ENCODE measurements around the gene INTS6.
A peak's percentile ranks its signal among the peaks of the same experiment; 100 is the strongest.

Gene INTS6

DNA sequence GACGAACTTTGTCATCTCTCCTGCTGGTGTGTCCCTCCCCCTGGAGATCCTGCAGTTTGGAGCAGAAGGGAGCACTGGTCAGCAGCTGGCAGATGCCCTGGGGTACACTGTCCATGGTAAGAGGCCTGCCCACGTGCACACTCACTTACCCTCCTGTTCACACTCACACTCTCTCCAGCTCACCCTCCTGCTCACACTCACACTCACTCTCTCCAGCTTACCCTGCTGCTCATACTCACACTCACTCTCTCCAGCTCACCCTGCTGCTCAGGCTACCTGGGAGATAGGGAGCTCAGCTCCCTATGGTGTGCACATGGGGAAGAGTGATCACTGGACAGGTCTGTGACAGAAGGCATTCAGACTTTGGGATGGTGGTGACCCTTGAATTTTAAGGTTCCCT is 111.6 kb downstream of the INTS6 start:
- DNase-seq: no peak

DNA sequence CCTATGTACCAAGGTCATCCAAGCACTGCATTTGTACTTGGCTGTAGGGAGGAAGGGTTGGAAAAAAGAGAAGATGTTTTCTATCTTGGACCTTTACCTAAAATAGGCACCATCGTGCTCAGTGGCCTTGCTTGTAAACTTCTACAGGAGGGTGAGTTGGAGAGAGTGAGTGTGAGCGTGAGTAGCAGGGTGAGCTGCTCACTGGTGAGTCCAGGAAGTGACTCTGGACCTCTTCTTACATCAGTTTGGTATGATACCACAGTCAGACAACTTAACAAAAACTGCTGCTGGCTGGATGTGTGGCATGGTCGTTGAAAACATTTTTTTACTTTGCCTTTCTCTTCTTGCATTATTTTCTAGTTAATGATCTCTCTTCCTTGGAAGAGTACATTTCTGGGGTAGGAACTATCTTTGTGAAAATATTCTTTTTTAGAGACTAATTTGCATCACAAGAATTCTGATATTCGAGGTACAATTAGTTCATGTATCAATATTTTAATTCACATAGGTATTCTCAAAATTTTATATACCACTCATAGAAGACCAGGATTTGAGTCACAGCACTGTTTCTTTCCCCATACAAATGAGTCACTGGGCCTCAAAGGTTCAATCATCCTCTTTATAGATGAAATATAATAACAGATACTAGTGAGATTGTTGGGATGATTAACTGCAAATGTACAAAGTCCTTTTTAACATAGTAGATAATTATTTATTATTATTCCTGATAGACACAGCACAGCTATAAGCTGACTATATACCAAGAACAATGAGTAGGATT is 112.7 kb downstream of the INTS6 start:
- DNase-seq: no peak

GRCh38 chr13:51339354-51339753 is 113.5 kb downstream of the INTS6 start, which contains the start of gene SERPINE3:
TSS of gene SERPINE3 (plus strand) at chr13:51339691. CDS start at chr13:51341092, 1,401 bp downstream.
- no peak for DNase-seq

DNA sequence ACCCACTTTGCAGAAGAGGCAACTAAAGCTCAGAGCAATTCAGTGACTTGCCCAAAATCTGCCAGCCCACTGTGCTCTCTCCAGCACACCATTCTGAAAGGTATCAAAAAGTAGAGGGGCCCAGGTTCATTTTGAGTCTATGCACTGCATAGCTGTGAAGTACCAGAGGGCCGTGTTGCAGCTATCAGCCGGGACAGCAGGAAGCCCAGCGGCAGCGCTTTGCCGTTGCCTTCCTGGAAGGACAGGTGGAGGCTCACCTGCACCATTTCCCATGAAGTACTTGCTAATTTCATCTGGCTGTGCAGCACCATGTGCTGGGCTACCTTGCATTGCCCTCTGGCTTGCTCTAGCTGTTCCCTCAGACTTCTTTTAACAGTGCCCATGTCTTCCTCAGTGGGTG is 116.1 kb downstream of the INTS6 start:
- no peak for DNase-seq

DNA sequence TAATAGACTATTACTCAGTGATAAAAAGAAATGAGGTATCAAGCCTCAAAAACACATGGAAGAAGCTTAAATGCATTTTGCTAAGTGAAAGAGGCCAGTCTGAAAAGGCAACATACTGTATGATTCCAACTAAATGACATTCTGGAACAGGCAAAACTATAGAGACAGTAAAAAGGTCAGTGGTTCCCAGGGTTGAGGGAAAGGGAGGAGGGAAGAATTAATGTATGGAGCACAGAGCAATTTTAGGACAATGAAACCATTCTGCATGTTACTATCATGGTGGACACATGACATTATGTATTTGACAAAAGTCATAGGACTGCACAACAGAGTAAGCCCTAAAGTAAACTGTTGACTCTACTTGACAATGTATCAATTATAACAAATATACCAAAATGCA is 119.0 kb downstream of the INTS6 start:
- no peak for DNase-seq

- no peak for DNase-seq
Observed at GRCh38 chr13:51333421-51333820, 119.4 kb downstream of the INTS6 start.

DNA sequence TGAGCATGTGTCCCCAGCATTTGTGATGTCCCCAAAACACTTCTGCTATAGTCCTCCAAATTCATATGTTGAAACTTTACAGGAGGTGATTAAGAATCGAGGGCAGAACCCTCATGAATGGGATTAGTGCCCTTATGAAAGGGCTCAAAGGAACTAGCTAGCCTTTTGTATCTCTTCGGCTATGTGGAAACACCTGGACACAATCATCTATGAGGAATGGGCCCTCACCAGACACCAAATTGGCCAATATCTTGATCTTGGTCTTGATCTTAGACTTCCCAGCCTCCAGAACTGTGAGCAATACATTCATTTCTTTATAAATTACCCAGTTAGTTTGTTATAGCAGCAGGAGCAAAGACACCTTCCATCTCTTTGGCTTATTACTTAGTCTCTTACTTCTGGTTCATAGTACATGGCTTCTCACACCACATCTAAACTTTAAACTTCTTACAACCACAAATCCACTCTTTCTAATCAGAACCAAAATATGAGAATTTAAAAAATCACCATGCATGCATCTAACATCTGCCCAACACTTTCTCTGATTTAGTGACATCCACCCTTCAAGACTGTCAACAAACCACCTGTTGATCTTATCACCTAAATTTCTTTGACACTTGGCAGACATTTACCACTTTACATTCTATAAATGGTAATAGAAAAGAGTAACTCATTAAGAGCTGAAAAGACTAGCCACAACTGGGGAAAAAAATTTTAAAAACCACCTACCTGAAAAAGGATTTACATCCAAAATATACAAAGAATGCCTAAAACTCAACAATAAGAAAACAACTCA is 120.1 kb downstream of the INTS6 start:
- no peak for DNase-seq

GRCh38 chr13:51331354-51331861 is 121.4 kb downstream of the INTS6 start:
- DNase-seq: no peak

DNA sequence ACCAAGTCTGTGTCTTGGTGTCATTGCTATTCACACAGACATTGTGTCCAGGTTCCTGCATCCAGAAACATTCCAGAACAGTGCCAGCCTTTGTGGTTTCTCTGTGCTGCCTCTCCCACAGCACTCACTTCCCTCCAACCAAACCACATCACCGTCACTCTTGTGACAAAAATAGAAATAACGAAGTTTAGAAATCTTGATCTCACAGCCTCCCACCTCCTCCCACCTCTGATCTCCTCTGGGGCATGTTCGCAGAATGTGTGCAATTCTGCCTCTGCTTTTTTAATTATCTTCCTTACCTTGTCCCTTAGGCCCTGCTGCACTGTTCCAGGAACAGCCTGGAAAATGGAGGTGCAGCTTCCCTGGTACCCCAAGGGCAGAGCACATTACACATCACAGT is 122.0 kb downstream of the INTS6 start:
- DNase-seq: peak; percentile 78

DNA sequence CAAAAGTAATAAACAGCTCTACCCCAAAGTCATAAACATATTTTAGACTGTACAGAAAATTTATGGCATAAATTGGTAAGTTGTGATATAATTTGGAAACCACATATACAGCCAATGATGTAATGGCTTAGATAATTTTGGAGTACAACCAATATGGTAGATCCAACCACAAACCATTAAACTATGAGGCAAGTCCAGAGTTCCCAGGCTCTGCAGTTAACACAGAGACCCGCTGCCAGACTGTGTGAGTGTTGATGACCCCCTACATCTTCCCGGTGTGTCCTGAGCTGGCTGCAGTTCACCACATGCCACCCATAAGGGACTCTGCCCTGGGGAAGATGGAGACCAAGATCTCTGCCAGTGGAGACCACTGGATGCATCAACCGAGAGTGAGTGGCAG is 123.2 kb downstream of the INTS6 start:
- DNase-seq: peak; percentile 22

DNA sequence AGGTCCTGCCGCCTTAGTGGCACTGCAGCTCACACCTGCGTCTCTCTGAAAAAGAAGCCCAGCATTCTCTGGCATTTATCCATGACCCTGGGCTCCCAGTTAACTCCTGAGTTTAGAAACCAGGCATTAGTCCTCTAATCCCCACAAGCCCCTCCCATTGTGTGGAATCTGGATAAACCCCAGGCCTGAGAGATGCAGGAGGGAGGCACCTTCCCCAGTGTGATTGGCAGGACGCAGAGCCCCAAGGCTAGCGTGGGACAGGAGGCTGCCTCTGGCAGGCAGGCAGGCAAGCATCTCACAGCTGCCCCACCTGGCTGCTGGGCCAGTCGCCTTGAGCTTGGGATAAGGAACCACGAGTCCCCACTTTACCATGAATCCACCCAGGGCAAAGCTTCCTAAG is 124.3 kb downstream of the INTS6 start:
- no peak for DNase-seq

GRCh38 chr13:51327961-51328360 is 124.9 kb downstream of the INTS6 start:
- DNase-seq: peak; percentile 13

GRCh38 chr13:51326777-51327176 is 126.1 kb downstream of the INTS6 start:
- no peak for DNase-seq

DNA sequence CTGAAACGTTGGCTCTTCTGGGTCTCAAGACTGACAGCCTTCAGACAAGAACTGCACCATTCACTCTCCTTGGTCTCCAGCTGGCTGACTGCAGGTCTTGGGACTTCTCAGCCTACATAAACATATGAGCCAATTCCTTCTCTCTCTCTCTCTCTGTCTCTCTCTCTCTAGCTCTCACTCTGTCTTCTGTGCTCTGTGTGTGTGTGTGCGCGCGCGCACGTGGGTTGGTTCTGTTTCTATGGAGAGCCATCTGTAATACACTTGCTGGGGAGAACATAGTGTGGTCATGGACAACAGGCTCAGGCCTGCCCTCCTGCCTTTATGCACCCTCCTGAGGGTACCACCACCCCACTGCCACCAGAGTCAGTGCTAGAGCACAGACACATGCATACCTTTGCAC is 127.0 kb downstream of the INTS6 start:
- DNase-seq: no peak

- DNase-seq: peak; percentile 14
Observed at GRCh38 chr13:51324714-51325420, 128.0 kb downstream of the INTS6 start.

GRCh38 chr13:51323824-51324511 is 128.9 kb downstream of the INTS6 start:
- DNase-seq: no peak

- DNase-seq: no peak
Observed at GRCh38 chr13:51322826-51323225, 130.0 kb downstream of the INTS6 start.

- no peak for DNase-seq
Observed at GRCh38 chr13:51321836-51322235, 131.0 kb downstream of the INTS6 start.

DNA sequence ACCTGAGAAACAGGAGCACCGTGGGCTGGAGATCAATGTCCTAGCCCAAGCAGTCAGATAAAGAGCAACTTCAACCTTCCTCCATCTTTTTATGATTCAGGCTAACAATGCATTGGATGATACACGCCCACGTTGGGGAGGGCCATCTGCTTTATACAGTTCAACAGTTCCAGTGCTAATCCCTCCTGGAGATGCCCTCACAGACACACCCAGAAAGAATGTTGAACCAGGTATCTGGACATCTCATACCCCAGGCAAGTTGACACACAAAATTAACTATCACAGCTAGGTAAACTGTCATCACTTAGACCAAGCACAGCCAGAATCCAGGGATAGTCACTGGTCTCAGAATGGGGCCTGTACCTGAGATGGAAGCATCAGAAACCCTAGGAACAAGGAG is 134.0 kb downstream of the INTS6 start:
- DNase-seq: no peak

GRCh38 chr13:51318015-51318414 is 134.8 kb downstream of the INTS6 start:
- DNase-seq: no peak

DNA sequence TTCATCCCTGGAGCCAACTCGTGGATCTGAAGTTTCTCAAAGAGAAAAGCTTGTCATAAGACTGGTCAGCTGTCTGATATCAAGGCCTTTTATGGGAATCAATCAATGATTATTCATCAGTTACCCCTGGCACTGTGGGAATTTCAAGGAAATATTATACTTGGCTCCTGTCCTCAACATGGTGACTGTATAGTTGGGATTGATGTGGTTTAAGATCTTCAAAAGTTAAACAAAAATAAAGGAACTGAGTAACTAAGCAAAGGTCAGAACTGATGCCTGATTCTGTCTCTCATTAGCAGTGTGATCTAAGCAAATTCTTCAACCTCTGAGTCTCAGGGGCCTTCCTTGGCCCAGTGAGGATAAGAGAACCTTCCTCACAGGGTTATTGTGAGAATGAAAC is 135.6 kb downstream of the INTS6 start:
- no peak for DNase-seq

DNA sequence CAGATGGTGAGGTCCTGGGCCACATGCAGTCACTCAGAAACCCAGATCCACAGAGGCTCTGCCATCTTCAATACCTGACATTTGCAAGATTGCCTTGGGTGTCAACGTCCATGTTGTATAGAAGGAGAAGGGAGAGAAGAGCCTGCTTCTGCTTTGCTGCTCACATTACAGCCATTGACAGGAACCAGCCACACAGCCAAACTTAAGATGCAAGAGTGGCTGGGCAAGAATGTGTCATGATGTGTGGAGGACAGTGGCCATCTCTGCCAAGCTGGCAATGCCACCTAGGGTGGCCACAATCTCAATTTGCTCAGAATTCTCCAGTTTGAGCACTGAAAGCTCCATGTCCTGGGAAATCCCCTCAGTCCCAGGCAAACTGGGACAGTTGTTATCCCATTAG is 139.2 kb downstream of the INTS6 start:
- DNase-seq: no peak
